Measurements from ENCODE around the gene PTPRG. TPM values are rescaled to one million over a fixed set of nuclear protein-coding genes. Genes with fewer than 3 reads are reported as not detected.

The PTPRG gene
- total RNA-seq, 2 donors from 2014 or later: 26.0 to 26.3 TPM

GRCh38 chr3:62173939-62174515 lies 612.7 kb downstream of the PTPRG start:
- H3K9me3 ChIP-seq: no peaks in the 10 kb centered on the region

GRCh38 chr3:62175161-62175560 lies 613.8 kb downstream of the PTPRG start:
- Histone ChIP-seq H3K9me3 (no peaks in the 10 kb centered on the region), H3K4me3 (no peak overlapping the region), H3K36me3 (no peaks in the 10 kb centered on the region), H3K9ac (ENCODE audit: low read depth in 2 of 2, low read length in 2 of 2) (no peak overlapping the region), H3K4me1 (no peaks in the 10 kb centered on the region), H3K27ac (no peak overlapping the region), H3K27me3 (no peaks in the 10 kb centered on the region)
- DNase-seq: no peak
- no peak for TF ChIP-seq CTCF (IDR thresholded peaks at IDR 0.05)
- intact Hi-C loops (cut with DNase I): no loop called here

More at GRCh38 chr3:62173939-62174515, 612.7 kb downstream of the PTPRG start:
- Histone ChIP-seq H3K36me3 (no peaks in the 10 kb centered on the region), H3K4me3 (no peak overlapping the region), H3K9ac (ENCODE audit: low read depth in 2 of 2, low read length in 2 of 2) (no peak overlapping the region), H3K4me1 (no peaks in the 10 kb centered on the region), H3K27ac (no peak overlapping the region), H3K27me3 (no peaks in the 10 kb centered on the region)
- TF ChIP-seq CTCF (IDR thresholded peaks at IDR 0.05): no peak
- DNase-seq: no peak
- intact Hi-C loops (cut with DNase I): no loop called here

DNA sequence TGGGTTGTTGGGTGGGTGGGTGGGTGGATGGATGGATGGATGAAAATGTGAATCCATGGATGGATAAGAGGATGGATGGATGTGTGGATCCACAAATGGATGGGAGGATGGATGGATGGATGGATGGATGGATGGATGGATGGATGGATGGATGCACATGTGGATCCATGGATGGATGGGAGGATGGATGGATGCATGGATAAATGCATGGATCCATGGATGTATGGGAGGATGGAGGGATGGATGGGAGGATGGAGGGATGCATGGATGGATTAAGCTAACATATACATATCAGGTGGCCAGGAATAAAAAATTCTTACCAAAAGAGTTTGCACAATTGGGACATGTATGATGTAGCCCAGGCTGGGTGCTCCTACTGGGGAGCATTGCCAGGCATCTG lies 616.7 kb downstream of the PTPRG start:
- Histone ChIP-seq H3K4me1 (no peaks in the 10 kb centered on the region), H3K9ac (ENCODE audit: low read depth in 2 of 2, low read length in 2 of 2) (no peak overlapping the region), H3K36me3 (no peaks in the 10 kb centered on the region), H3K9me3 (no peaks in the 10 kb centered on the region), H3K27me3 (no peaks in the 10 kb centered on the region), H3K4me3 (no peak overlapping the region), H3K27ac (no peak overlapping the region)
- no peak for TF ChIP-seq CTCF (IDR thresholded peaks at IDR 0.05)
- intact Hi-C loops (cut with DNase I): no loop called here
- no peak for DNase-seq

GRCh38 chr3:62178739-62179600 lies 617.6 kb downstream of the PTPRG start:
- Histone ChIP-seq H3K27me3 (no peaks in the 10 kb centered on the region), H3K36me3 (no peaks in the 10 kb centered on the region), H3K4me3 (no peak overlapping the region), H3K9ac (ENCODE audit: low read depth in 2 of 2, low read length in 2 of 2) (no peak overlapping the region), H3K27ac (no peak overlapping the region), H3K9me3 (no peaks in the 10 kb centered on the region), H3K4me1 (no peaks in the 10 kb centered on the region)
- TF ChIP-seq CTCF (IDR thresholded peaks at IDR 0.05): no peak
- intact Hi-C loops (cut with DNase I): no loop called here
- no peak for DNase-seq

DNA sequence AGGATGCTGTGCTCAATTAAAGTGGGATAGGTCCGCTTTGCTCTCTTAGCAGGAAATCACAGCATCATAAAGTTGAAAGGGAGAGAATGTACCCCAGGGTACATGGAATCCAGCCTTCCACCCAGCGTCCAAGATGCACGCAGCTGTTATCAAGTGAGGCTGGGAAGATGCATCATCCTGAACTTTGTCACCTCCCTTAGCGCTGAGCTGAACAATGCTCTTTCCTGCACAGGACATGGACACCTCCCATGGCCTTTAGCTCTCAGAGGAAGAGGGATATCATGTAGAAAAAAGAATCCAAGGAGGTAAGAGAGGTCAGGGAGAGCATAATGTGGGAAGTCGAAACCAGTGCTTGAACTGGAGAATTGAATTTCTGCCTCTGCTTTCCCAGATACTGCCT lies 619.1 kb downstream of the PTPRG start:
- TF ChIP-seq CTCF (IDR thresholded peaks at IDR 0.05): no peak
- no peaks in the 10 kb centered on the region for H3K4me1 ChIP-seq
- no peaks in the 10 kb centered on the region for H3K9me3 ChIP-seq
- intact Hi-C loops (cut with DNase I): no loop called here
- no peaks in the 10 kb centered on the region for H3K27me3 ChIP-seq
- H3K36me3 ChIP-seq: no peaks in the 10 kb centered on the region
- no peak overlapping the region for H3K9ac ChIP-seq (ENCODE audit: low read depth in 2 of 2, low read length in 2 of 2)
- no peak overlapping the region for H3K4me3 ChIP-seq
- H3K27ac ChIP-seq: no peak overlapping the region
- no peak for DNase-seq
